Stimulated activated CD4-positive, alpha-beta T cell treated with anti-CD3 and anti-CD28 coated beads, Interleukin-1b, Interleukin-23, amount 100 ng/mL, for 24 hours (primary cell): ENCODE results near the gene GPC3.

Experiments
- DNase-seq, 4 experiments: peaks; one replicate each; pipeline ENCODE4 v3.0.0-alpha.2; 2020; ENCODE audit warnings: low read depth in 4 of 4, low spot score in 1 of 4

Gene GPC3

GRCh38 chrX:133610056-133610455, 375.3 kb downstream of the GPC3 start:
- no peak for DNase-seq

- DNase-seq, result no peak
Observed at GRCh38 chrX:133609166-133609565, 376.2 kb downstream of the GPC3 start.

GRCh38 chrX:133608406-133608805, 377.0 kb downstream of the GPC3 start:
- no peak for DNase-seq

- DNase-seq, result no peak
Observed at GRCh38 chrX:133607419-133608348, 377.7 kb downstream of the GPC3 start.

- no peak for DNase-seq
Observed at GRCh38 chrX:133606990-133607389, 378.4 kb downstream of the GPC3 start.

GRCh38 chrX:133604801-133605200, 380.6 kb downstream of the GPC3 start:
- DNase-seq, result no peak

- no peak for DNase-seq
Observed at GRCh38 chrX:133602881-133603280, 382.5 kb downstream of the GPC3 start.

- no peak for DNase-seq
Observed at GRCh38 chrX:133601116-133601515, 384.3 kb downstream of the GPC3 start.

GRCh38 chrX:133600536-133600935, 384.9 kb downstream of the GPC3 start:
- DNase-seq, result no peak

- DNase-seq, result no peak
Observed at GRCh38 chrX:133598601-133599335, 386.6 kb downstream of the GPC3 start.

- no peak for DNase-seq
Observed at GRCh38 chrX:133594156-133594555, 391.2 kb downstream of the GPC3 start.

- no peak for DNase-seq
Observed at GRCh38 chrX:133593531-133593930, 391.9 kb downstream of the GPC3 start.

GRCh38 chrX:133590703-133591505, 394.5 kb downstream of the GPC3 start:
- no peak for DNase-seq

- no peak for DNase-seq
Observed at GRCh38 chrX:133588827-133589226, 396.6 kb downstream of the GPC3 start.

GRCh38 chrX:133587818-133588217, 397.6 kb downstream of the GPC3 start:
- DNase-seq, result no peak

- DNase-seq, result no peak
Observed at GRCh38 chrX:133587071-133587470, 398.3 kb downstream of the GPC3 start.

GRCh38 chrX:133586443-133586842, 399.0 kb downstream of the GPC3 start:
- DNase-seq, result no peak

GRCh38 chrX:133583825-133584224, 401.6 kb downstream of the GPC3 start:
- DNase-seq, result no peak

- no peak for DNase-seq
Observed at GRCh38 chrX:133580625-133581024, 404.8 kb downstream of the GPC3 start.

GRCh38 chrX:133579631-133580030, 405.8 kb downstream of the GPC3 start:
- DNase-seq, result no peak

GRCh38 chrX:133576876-133577275, 408.5 kb downstream of the GPC3 start:
- no peak for DNase-seq
